ENCODE measurements around the gene DMPK. TPM values are rescaled to one million over a fixed set of nuclear protein-coding genes. Genes with fewer than 3 reads are reported as not detected.

Gene DMPK
- total and polyA plus RNA-seq, 2 of the 4 experiments (the other 2 are of a cell fraction): 7.9 to 50.7 TPM

DNA sequence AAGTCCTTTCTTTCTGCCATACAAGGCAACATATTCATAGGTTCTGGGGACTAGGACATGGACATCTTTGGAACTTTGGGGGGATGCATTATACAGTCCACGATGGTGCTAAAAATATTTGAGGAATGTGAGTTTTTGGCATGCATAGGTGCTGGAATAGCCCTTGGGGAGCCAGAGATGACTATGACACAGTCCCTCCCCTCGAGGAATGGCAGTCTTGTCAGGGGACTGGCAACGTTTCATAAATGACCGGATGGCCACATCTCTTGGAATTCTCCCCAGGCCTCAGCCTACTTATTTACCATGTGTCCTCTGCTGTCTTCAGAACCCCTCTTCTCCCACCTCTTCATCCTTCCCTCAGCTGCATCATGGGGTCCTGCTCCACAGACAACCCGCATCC, 35.4 kb downstream of the DMPK start:
- intact Hi-C loops (cut with micrococcal nuclease) (no loop called here), dilution Hi-C loops (cut with HindIII; ENCODE audit: low sequenced_read_pairs, unreplicated experiment) (no loop called here), in situ Hi-C loops (cut with MboI; ENCODE audit: low sequenced_read_pairs) (no loop called here)
- Histone ChIP-seq H4K5ac (ENCODE audit: low read depth, low read length) (no peak overlapping the region), H3K9ac (ENCODE audit: low read depth, low read length) (no peak overlapping the region), H3K18ac (ENCODE audit: low read depth, low read length) (no peak overlapping the region), H2AK9ac (replicated peaks; ENCODE audit: low read depth, low read length, poor library complexity) (no peak overlapping the region), H3K79me1 (ENCODE audit: low read depth in 1 of 2, low read length in 2 of 2) (no peaks in the 10 kb centered on the region), H3K23ac (ENCODE audit: low read depth, low read length) (no peak overlapping the region), H2AK5ac (ENCODE audit: low read depth, low read length) (no peak overlapping the region), H3K4me3 (ENCODE audit: insufficient read depth, low read depth, low read length) (no peak overlapping the region), H4K8ac (ENCODE audit: low read depth in 2 of 2, low read length in 2 of 2) (no peak overlapping the region), H3K4me2 (ENCODE audit: low read depth, low read length) (no peak overlapping the region), H3K27ac (ENCODE audit: insufficient read depth, low read length) (no peak overlapping the region), H2BK20ac (ENCODE audit: low read depth, low read length) (no peak overlapping the region), H2AFZ (replicated peaks; ENCODE audit: low read length, poor library complexity) (no peak overlapping the region), H4K20me1 (ENCODE audit: insufficient read depth, low read length) (no peaks in the 10 kb centered on the region), H2BK120ac (ENCODE audit: low read depth, low read length) (no peak overlapping the region), H3K56ac (ENCODE audit: extremely low read depth, insufficient read depth, low read length) (no peak overlapping the region), H2BK15ac (ENCODE audit: low read depth, low read length) (no peak overlapping the region), H3K4ac (ENCODE audit: low read depth, low read length) (no peak overlapping the region), H3K4me1 (ENCODE audit: control insufficient read depth, insufficient read depth, low read length) (no peaks in the 10 kb centered on the region), H3K14ac (replicated peaks; ENCODE audit: low read depth, low read length) (no peak overlapping the region), H4K91ac (ENCODE audit: insufficient read depth, low read depth, low read length) (no peak overlapping the region), H3K36me3 (ENCODE audit: control insufficient read depth, insufficient read depth, low read length) (no peaks in the 10 kb centered on the region), H3K9me1 (ENCODE audit: insufficient read depth, low read length) (no peaks in the 10 kb centered on the region), H3K9me3 (ENCODE audit: control insufficient read depth, insufficient read depth, low read length) (no peaks in the 10 kb centered on the region), H3K27me3 (ENCODE audit: control insufficient read depth, insufficient read depth, low read length) (peaks cover 22% of the 10 kb centered on the region), H2BK5ac (ENCODE audit: low read depth, low read length, poor library complexity, severe bottlenecking) (no peak overlapping the region)
- TF ChIP-seq NFE2L2 (IDR thresholded peaks at IDR 0.05; ENCODE audit: low read depth, low read length) (no peak), RAD21 (IDR thresholded peaks at IDR 0.05; ENCODE audit: low read length) (no peak), POLR2A (IDR thresholded peaks at IDR 0.05; ENCODE audit: low read depth, low read length) (no peak), RFX5 (IDR thresholded peaks at IDR 0.05; ENCODE audit: low read depth, low read length) (no peak), CEBPB (IDR thresholded peaks at IDR 0.05; ENCODE audit: low read depth, low read length) (no peak), FOS (IDR thresholded peaks at IDR 0.05; ENCODE audit: low read depth, low read length) (no peak), RCOR1 (IDR thresholded peaks at IDR 0.05; ENCODE audit: insufficient replicate concordance, low read length) (no peak)
- TF ChIP-seq, protein P1, sequence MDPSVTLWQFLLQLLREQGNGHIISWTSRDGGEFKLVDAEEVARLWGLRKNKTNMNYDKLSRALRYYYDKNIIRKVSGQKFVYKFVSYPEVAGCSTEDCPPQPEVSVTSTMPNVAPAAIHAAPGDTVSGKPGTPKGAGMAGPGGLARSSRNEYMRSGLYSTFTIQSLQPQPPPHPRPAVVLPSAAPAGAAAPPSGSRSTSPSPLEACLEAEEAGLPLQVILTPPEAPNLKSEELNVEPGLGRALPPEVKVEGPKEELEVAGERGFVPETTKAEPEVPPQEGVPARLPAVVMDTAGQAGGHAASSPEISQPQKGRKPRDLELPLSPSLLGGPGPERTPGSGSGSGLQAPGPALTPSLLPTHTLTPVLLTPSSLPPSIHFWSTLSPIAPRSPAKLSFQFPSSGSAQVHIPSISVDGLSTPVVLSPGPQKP (IDR thresholded peaks at IDR 0.05; ENCODE audit: borderline replicate concordance, low read depth, low read length): no peak
- TF ChIP-seq, protein P2, sequence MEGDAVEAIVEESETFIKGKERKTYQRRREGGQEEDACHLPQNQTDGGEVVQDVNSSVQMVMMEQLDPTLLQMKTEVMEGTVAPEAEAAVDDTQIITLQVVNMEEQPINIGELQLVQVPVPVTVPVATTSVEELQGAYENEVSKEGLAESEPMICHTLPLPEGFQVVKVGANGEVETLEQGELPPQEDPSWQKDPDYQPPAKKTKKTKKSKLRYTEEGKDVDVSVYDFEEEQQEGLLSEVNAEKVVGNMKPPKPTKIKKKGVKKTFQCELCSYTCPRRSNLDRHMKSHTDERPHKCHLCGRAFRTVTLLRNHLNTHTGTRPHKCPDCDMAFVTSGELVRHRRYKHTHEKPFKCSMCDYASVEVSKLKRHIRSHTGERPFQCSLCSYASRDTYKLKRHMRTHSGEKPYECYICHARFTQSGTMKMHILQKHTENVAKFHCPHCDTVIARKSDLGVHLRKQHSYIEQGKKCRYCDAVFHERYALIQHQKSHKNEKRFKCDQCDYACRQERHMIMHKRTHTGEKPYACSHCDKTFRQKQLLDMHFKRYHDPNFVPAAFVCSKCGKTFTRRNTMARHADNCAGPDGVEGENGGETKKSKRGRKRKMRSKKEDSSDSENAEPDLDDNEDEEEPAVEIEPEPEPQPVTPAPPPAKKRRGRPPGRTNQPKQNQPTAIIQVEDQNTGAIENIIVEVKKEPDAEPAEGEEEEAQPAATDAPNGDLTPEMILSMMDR (conservative IDR thresholded peaks at IDR 0.05; ENCODE audit: low read depth, low read length): no peak
- BruUV-seq (replicated peaks): no TSS peak
- WGBS, 2 experiments (ENCODE audit: extremely low coverage in 2 of 2, insufficient read length in 1 of 2): 65% methylated on average over 4 of the region's 5 CpGs; no CpG with 5 or more reads in 1 of the 2 experiments
- ChIA-PET POLR2A (ENCODE audit: unreplicated experiment) (no interaction called here), CTCF (no interaction called here)
- DNase-seq (no peak), ATAC-seq (ENCODE audit: low read depth) (no peak)
